Bronchial epithelial cell (primary cell): Measurements from ENCODE around the gene TAOK3. TPM values are rescaled to one million over a fixed set of nuclear protein-coding genes. Genes with fewer than 3 reads are reported as not detected.
A peak's percentile ranks its signal among the peaks of the same experiment; 100 is the strongest.

ENCODE experiments used
- DNase-seq: peaks from one replicate; pipeline ENCODE4 v3.0.0-alpha.2; 2010; ENCODE audit warnings: low read depth
- FAIRE-seq: peaks from 2 replicates; lab custom pipeline; 2011; peaks lifted over from hg19 to GRCh38; lab: Jason Lieb, UNC
- H3K27me3 ChIP-seq: 2 replicates; pipeline ENCODE4 v1.5.1; 2011; ENCODE audit warnings: low read length; ENCODE audit not compliant: control insufficient read depth, insufficient read depth
- H3K36me3 ChIP-seq: 2 replicates; pipeline ENCODE4 v1.5.1; 2011; ENCODE audit warnings: low read length; ENCODE audit not compliant: control insufficient read depth, insufficient read depth
- H3K4me3 ChIP-seq: 2 replicates; pipeline ENCODE4 v1.5.1; 2011; ENCODE audit warnings: mild to moderate bottlenecking, low read depth, low read length, control low read depth
- CTCF ChIP-seq: IDR thresholded peaks from 2 replicates; pipeline ENCODE4 v1.5.1; 2011; ENCODE audit warnings: mild to moderate bottlenecking, moderate library complexity, low read length, control low read depth, inconsistent platforms; ENCODE audit not compliant: insufficient read depth, severe bottlenecking
- total RNA-seq: library from RNA; depleted of rRNA; stranded (reverse); fragments of >200 nt; gene quantifications from 2 replicates; pipeline ENCODE4 v1.2.1, GENCODE V29; 2014

TAOK3 gene
- total RNA-seq, 1 donor from 2014 or later = 25.3 TPM

GRCh38 chr12:118125743-118126118, 247.0 kb downstream of the TAOK3 start:
- FAIRE-seq = no peak
- TF ChIP-seq CTCF = no peak
- no peaks in the 10 kb centered on the region for H3K27me3 ChIP-seq
- no peak for DNase-seq
- no peaks in the 10 kb centered on the region for H3K36me3 ChIP-seq
- H3K4me3 ChIP-seq = no peak overlapping the region

GRCh38 chr12:118124333-118124874, 248.3 kb downstream of the TAOK3 start:
- no peak for FAIRE-seq
- H3K27me3 ChIP-seq = no peaks in the 10 kb centered on the region
- H3K4me3 ChIP-seq = no peak overlapping the region
- no peaks in the 10 kb centered on the region for H3K36me3 ChIP-seq
- no peak for TF ChIP-seq CTCF
- no peak for DNase-seq

- TF ChIP-seq CTCF = no peak
- DNase-seq = no peak
- H3K4me3 ChIP-seq = no peak overlapping the region
- no peaks in the 10 kb centered on the region for H3K27me3 ChIP-seq
- H3K36me3 ChIP-seq = no peaks in the 10 kb centered on the region
- no peak for FAIRE-seq
These were observed 250.4 kb downstream of the TAOK3 start for GRCh38 chr12:118122264-118122663.

- DNase-seq (peak; percentile 40), FAIRE-seq (no peak)
- peak; percentile 64 for TF ChIP-seq CTCF
These were observed 251.9 kb downstream of the TAOK3 start for GRCh38 chr12:118120579-118121363.

GRCh38 chr12:118119449-118119879, 253.2 kb downstream of the TAOK3 start:
- DNase-seq (no peak), FAIRE-seq (no peak)
- Histone ChIP-seq H3K36me3 (no peaks in the 10 kb centered on the region), H3K27me3 (no peaks in the 10 kb centered on the region), H3K4me3 (no peak overlapping the region)
- no peak for TF ChIP-seq CTCF

More at GRCh38 chr12:118120579-118121363, 251.9 kb downstream of the TAOK3 start:
- Histone ChIP-seq H3K27me3 (no peaks in the 10 kb centered on the region), H3K4me3 (no peak overlapping the region), H3K36me3 (no peaks in the 10 kb centered on the region)

GRCh38 chr12:118109088-118109487, 263.6 kb downstream of the TAOK3 start:
- Histone ChIP-seq H3K27me3 (no peaks in the 10 kb centered on the region), H3K36me3 (no peaks in the 10 kb centered on the region), H3K4me3 (no peak overlapping the region)
- DNase-seq (no peak), FAIRE-seq (no peak)
- no peak for TF ChIP-seq CTCF
